K562 (cell line): ENCODE measurements around the gene RARRES2. TPM values are rescaled to one million over a fixed set of nuclear protein-coding genes. Genes with fewer than 3 reads are reported as not detected.

Experiments
- ARID4B ChIP-seq: sonication (generic); formaldehyde crosslinking; IDR thresholded peaks from 2 replicates; pipeline ENCODE4 v1.8.0; 2022; ENCODE audit warnings: mild to moderate bottlenecking, missing genetic modification reagents
- CBFB ChIP-seq: sonication (generic); formaldehyde crosslinking; IDR thresholded peaks from 2 replicates; pipeline ENCODE4 v1.4.0; 2020; ENCODE audit warnings: mild to moderate bottlenecking, missing genetic modification reagents
- FOSL1 ChIP-seq: fragments of 200-800 bp; sonication (Bioruptor generic); conservative IDR thresholded peaks from 2 replicates; pipeline ENCODE4 v1.6.1; 2016; ENCODE audit warnings: missing genetic modification characterization, missing compliant biosample characterization
- FOXM1 ChIP-seq, 2 experiments: fragments of 450-650 bp in 1 of 2; sonication (generic) in 1 of 2; formaldehyde crosslinking in 1 of 2; IDR thresholded peaks; 2 replicates each; pipeline versions ENCODE4 v1.6.1 to v1.9.0; 2017 to 2022; ENCODE audit warnings: low read depth in 2 of 2, mild to moderate bottlenecking in 2 of 2, missing genetic modification reagents in 1 of 2, moderate library complexity in 1 of 2
- FOXO4 ChIP-seq: fragments of 450-650 bp; formaldehyde crosslinking; IDR thresholded peaks from 2 replicates; pipeline ENCODE4 v1.4.0; 2020; ENCODE audit warnings: mild to moderate bottlenecking, moderate library complexity
- KAT7 ChIP-seq: sonication (generic); formaldehyde crosslinking; IDR thresholded peaks from 2 replicates; pipeline ENCODE4 v1.8.0; 2022; ENCODE audit warnings: missing genetic modification reagents, mild to moderate bottlenecking, borderline replicate concordance
- THAP12 ChIP-seq: fragments of 250-450 bp; sonication (Bioruptor Pico); IDR thresholded peaks from 2 replicates; pipeline ENCODE4 v1.9.0; 2021; ENCODE audit warnings: mild to moderate bottlenecking, inconsistent platforms
- polyA plus RNA-seq, 8 experiments: library from polyadenylated mRNA; depleted of rRNA in 4 of 8; stranded (reverse) in 5 of 8; unstranded in 3 of 8; fragments of >200 nt; fragmentation: Nextera tagmentation in 2 of 8; fragmentation: Illumina TruSeq in 1 of 8; extraction: Ambion mirVana in 2 of 8; extraction: Trizol in 1 of 8; gene quantifications; 2 replicates each; pipeline versions ENCODE4 v1.2.1 to v1.2.3, GENCODE V29; 2011 to 2014; ENCODE audit warnings: inconsistent platforms in 1 of 8, missing spikeins in 1 of 8
- total RNA-seq, 7 experiments: library from RNA; depleted of rRNA in 6 of 7; stranded (reverse); fragments of >200 nt in 6 of 7; fragmentation: Illumina TruSeq in 2 of 7; extraction: Trizol in 2 of 7; gene quantifications; 2 replicates each; pipeline versions ENCODE4 v1.2.1 to v1.2.3, GENCODE V29; 2011 to 2021; ENCODE audit warnings: low replicate concordance in 1 of 7
- TF ChIP-seq, protein P1 (sequence below): sonication (generic); formaldehyde crosslinking; IDR thresholded peaks from 2 replicates; pipeline ENCODE4 v1.8.1; 2023; ENCODE audit warnings: mild to moderate bottlenecking, missing genetic modification reagents

The RARRES2 gene
- total and polyA plus RNA-seq, 9 of the 15 experiments (the other 6 are each of a cell fraction or from before 2014, with no cell fraction given): 0.11 to 1.7 (median 0.23) TPM; not detected in 6

DNA sequence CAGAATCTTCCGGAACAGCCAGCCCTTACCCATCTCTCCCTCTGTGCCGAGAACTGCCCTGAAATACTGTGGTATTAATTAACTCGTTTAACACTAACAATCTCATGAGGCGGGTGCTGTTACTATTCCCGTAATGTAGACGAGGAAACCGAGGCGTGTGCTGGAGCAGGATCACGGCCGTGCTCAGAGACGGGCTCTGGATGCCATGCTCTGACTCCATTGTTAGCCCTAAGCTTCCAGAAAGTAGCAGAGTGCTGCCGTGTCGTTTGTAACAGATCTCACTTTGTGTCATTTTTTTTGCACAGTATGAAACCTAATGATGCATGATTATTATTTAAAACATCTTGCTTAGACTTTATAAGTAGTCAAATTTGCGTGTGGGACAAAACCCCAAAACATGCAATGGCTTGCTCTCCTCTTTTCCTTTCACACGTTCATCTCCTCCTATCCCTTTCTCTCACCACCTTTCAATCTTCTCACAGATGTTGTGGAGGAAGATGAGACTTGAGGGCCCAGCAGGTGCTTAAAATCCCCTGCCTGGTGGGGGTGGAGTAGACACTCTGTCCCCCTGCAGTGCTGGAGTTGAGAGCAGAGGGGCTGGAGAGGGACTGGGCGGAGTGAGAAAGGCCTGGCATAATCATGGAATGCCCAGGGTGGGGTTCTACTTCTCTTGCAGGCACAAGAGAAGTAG is 17.6 kb downstream of the RARRES2 start (continued):
- TF ChIP-seq CBFB (0 out of 2 replicates have a peak, but pooled peaks have one; percentile 12), FOSL1 (tag) (no peak), KAT7 (peak; percentile 60; the same call in 1 of the 2 replicates), FOXO4 (CRISPR knock-in tag) (peak; percentile 18; the same call in 1 of the 2 replicates), THAP12 (0 out of 2 replicates have a peak, but pooled peaks have one; percentile 4), ARID4B (CRISPR knock-in tag) (peak; percentile 23; the same call in 1 of the 2 replicates), FOXM1 (IDR thresholded peaks at IDR 0.05; ENCODE audit: low read depth) (no peak), FOXM1 (CRISPR knock-in tag; IDR thresholded peaks at IDR 0.05; ENCODE audit: low read depth) (0 out of 2 replicates have a peak, but pooled peaks have one; percentile 38)
- TF ChIP-seq, protein P1, sequence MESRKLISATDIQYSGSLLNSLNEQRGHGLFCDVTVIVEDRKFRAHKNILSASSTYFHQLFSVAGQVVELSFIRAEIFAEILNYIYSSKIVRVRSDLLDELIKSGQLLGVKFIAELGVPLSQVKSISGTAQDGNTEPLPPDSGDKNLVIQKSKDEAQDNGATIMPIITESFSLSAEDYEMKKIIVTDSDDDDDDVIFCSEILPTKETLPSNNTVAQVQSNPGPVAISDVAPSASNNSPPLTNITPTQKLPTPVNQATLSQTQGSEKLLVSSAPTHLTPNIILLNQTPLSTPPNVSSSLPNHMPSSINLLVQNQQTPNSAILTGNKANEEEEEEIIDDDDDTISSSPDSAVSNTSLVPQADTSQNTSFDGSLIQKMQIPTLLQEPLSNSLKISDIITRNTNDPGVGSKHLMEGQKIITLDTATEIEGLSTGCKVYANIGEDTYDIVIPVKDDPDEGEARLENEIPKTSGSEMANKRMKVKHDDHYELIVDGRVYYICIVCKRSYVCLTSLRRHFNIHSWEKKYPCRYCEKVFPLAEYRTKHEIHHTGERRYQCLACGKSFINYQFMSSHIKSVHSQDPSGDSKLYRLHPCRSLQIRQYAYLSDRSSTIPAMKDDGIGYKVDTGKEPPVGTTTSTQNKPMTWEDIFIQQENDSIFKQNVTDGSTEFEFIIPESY (CRISPR knock-in tag): 0 out of 2 replicates have a peak, but pooled peaks have one; percentile 2
